ENCODE results near the gene EPB41L1. TPM values are rescaled to one million over a fixed set of nuclear protein-coding genes. Genes with fewer than 3 reads are reported as not detected.

EPB41L1 gene
- polyA plus RNA-seq, 3 donors = 0.05 TPM; not detected in 2

DNA sequence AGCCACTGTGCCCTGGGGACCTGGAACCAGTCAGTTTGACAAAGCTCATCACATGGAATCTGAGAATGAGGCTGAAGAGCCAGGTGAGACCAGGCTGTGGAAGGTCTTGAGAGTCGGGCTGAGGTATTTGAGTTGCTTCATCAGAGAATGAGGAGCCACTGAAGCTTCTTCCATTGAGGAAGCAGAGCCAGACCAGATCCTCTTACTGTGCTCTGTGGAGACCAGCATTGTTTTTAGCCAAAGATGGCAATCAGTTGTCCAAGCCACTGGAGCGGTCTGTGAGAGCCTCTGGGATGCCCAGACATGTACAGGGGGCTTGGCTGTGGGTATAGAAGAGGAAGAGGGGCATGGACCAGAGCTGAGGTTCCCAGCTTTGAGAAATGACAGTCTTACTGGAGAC lies 6.1 kb upstream of the EPB41L1 start:
- Histone ChIP-seq H3K9ac (ENCODE audit: insufficient read depth, low read length, poor library complexity, severe bottlenecking) (no peak overlapping the region), H2AFZ (ENCODE audit: insufficient read depth, low read depth, low read length, poor library complexity, severe bottlenecking) (no peak overlapping the region), H3K79me2 (ENCODE audit: insufficient read depth, low read length) (no peaks in the 10 kb centered on the region), H3K4me3 (replicated peaks in 1 of 3; ENCODE audit: low read depth in 2 of 3, low read length in 3 of 3) (no peak overlapping the region), H3K4me2 (replicated peaks; ENCODE audit: extremely low read depth, low read length, poor library complexity, severe bottlenecking) (no peak overlapping the region), H3K27ac (ENCODE audit: low read depth in 1 of 2, low read length in 2 of 2) (no peak overlapping the region), H3K36me3 (replicated peaks in 1 of 2; ENCODE audit: control insufficient read depth in 1 of 2, insufficient read depth in 2 of 2, low read length in 2 of 2) (no peaks in the 10 kb centered on the region), H4K20me1 (ENCODE audit: insufficient read depth, low read length) (no peaks in the 10 kb centered on the region), H3K9me3 (replicated peaks in 1 of 2; ENCODE audit: control insufficient read depth in 1 of 2, insufficient read depth in 1 of 2, low read length in 2 of 2) (no peaks in the 10 kb centered on the region), H3K4me1 (ENCODE audit: control insufficient read depth in 1 of 2, insufficient read depth in 2 of 2, low read length in 2 of 2) (no peaks in the 10 kb centered on the region), H3K27me3 (ENCODE audit: control insufficient read depth in 2 of 2, insufficient read depth in 2 of 2, low read length in 2 of 2) (peaks cover 2 to 8% of the 10 kb centered on the region in 2 donors)
- Mint-ChIP-seq H3K27ac (no peak overlapping the region), H3K27me3 (ENCODE audit: low read depth in 3 of 3) (peaks cover 18 to 22% (median 20%) of the 10 kb centered on the region in 3 donors), H3K9me3 (no peaks in the 10 kb centered on the region), H3K4me1 (no peaks in the 10 kb centered on the region), H3K4me3 (no peak overlapping the region), H3K36me3 (no peaks in the 10 kb centered on the region)
- no peak for DNase-seq
- TF ChIP-seq, protein P1, sequence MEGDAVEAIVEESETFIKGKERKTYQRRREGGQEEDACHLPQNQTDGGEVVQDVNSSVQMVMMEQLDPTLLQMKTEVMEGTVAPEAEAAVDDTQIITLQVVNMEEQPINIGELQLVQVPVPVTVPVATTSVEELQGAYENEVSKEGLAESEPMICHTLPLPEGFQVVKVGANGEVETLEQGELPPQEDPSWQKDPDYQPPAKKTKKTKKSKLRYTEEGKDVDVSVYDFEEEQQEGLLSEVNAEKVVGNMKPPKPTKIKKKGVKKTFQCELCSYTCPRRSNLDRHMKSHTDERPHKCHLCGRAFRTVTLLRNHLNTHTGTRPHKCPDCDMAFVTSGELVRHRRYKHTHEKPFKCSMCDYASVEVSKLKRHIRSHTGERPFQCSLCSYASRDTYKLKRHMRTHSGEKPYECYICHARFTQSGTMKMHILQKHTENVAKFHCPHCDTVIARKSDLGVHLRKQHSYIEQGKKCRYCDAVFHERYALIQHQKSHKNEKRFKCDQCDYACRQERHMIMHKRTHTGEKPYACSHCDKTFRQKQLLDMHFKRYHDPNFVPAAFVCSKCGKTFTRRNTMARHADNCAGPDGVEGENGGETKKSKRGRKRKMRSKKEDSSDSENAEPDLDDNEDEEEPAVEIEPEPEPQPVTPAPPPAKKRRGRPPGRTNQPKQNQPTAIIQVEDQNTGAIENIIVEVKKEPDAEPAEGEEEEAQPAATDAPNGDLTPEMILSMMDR (IDR thresholded peaks at IDR 0.05) = no peak
- intact Hi-C loops (cut with micrococcal nuclease) = no loop called here
- WGBS (ENCODE audit: insufficient coverage) = 90% methylated on average over 2 of the region's 2 CpGs

DNA sequence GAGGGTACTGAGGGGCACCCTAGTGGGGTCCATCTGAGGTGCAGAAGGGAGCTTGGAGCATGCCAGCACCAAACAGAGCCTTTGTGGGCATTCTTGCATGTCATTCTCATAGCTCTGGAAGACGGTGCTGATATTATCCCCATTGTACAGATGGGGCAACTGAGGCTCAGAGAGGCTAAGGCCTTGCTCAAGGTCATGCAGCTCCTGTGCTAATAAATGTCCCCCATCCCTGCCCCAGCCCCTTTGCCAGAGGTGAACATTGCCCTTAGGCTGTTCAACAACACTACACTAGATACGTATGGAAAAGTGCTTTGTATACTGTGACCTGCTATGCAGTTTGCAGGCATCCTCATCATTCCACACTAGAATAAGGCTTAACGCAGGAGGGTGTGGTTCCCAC lies 5.5 kb upstream of the EPB41L1 start:
- Histone ChIP-seq H3K27me3 (ENCODE audit: control insufficient read depth in 2 of 2, insufficient read depth in 2 of 2, low read length in 2 of 2) (peaks cover 7 to 14% of the 10 kb centered on the region in 2 donors), H3K79me2 (ENCODE audit: insufficient read depth, low read length) (no peaks in the 10 kb centered on the region), H3K27ac (ENCODE audit: low read depth in 1 of 2, low read length in 2 of 2) (no peak overlapping the region), H3K9me3 (replicated peaks in 1 of 2; ENCODE audit: control insufficient read depth in 1 of 2, insufficient read depth in 1 of 2, low read length in 2 of 2) (no peaks in the 10 kb centered on the region), H4K20me1 (ENCODE audit: insufficient read depth, low read length) (no peaks in the 10 kb centered on the region), H3K4me3 (replicated peaks in 1 of 3; ENCODE audit: low read depth in 2 of 3, low read length in 3 of 3) (no peak overlapping the region), H3K4me2 (replicated peaks; ENCODE audit: extremely low read depth, low read length, poor library complexity, severe bottlenecking) (no peak overlapping the region), H3K4me1 (ENCODE audit: control insufficient read depth in 1 of 2, insufficient read depth in 2 of 2, low read length in 2 of 2) (no peaks in the 10 kb centered on the region), H2AFZ (ENCODE audit: insufficient read depth, low read depth, low read length, poor library complexity, severe bottlenecking) (no peak overlapping the region), H3K9ac (ENCODE audit: insufficient read depth, low read length, poor library complexity, severe bottlenecking) (no peak overlapping the region), H3K36me3 (replicated peaks in 1 of 2; ENCODE audit: control insufficient read depth in 1 of 2, insufficient read depth in 2 of 2, low read length in 2 of 2) (no peaks in the 10 kb centered on the region)
- Mint-ChIP-seq H3K36me3 (no peaks in the 10 kb centered on the region), H3K4me3 (no peak overlapping the region), H3K9me3 (peaks cover 0 to 2% (median 0%) of the 10 kb centered on the region in 7 donors), H3K27me3 (ENCODE audit: low read depth in 3 of 3) (peaks cover 24 to 26% (median 25%) of the 10 kb centered on the region in 3 donors), H3K27ac (no peak overlapping the region), H3K4me1 (no peaks in the 10 kb centered on the region)
- intact Hi-C loops (cut with micrococcal nuclease) = no loop called here
- TF ChIP-seq, protein P1 (IDR thresholded peaks at IDR 0.05) = no peak
- no peak for DNase-seq
- 100% methylated on average over 1 of the region's 3 CpGs for WGBS (ENCODE audit: insufficient coverage)

All from CD14-positive monocyte (primary cell).